Immature natural killer cell (primary cell): Measurements from ENCODE around the gene MCOLN2. TPM values are rescaled to one million over a fixed set of nuclear protein-coding genes. Genes with fewer than 3 reads are reported as not detected.
"Not testable (repeated sequence)": the region's sequence is repeated elsewhere in the genome, so short reads cannot be mapped to it uniquely, and the experiment has no call there.

ENCODE experiments used
- DNase-seq, 3 donors: peaks; one replicate each; pipeline ENCODE4 v3.0.0; 2022; ENCODE audit warnings: mixed read lengths in 1 of 3
- H3K27ac Mint-ChIP-seq, 6 donors: one replicate each; pipeline ENCODE4 v1.8.0; 2020; ENCODE audit warnings: mixed read lengths in 6 of 6, mild to moderate bottlenecking in 5 of 6, inconsistent platforms in 4 of 6, moderate library complexity in 3 of 6
- H3K27me3 Mint-ChIP-seq, 3 donors: one replicate each; pipeline ENCODE4 v1.8.0; 2020 to 2021; ENCODE audit warnings: low read depth in 3 of 3, mild to moderate bottlenecking in 3 of 3, mixed read lengths in 3 of 3, moderate library complexity in 3 of 3, inconsistent platforms in 1 of 3
- H3K36me3 Mint-ChIP-seq, 3 donors: one replicate each; pipeline ENCODE4 v1.8.0; 2020; ENCODE audit warnings: mixed read lengths in 3 of 3, inconsistent platforms in 2 of 3, mild to moderate bottlenecking in 2 of 3
- H3K4me1 Mint-ChIP-seq, 2 donors: one replicate each; pipeline ENCODE4 v1.8.0; 2020; ENCODE audit warnings: inconsistent platforms in 2 of 2, mild to moderate bottlenecking in 2 of 2, mixed read lengths in 2 of 2, moderate library complexity in 1 of 2
- H3K4me3 Mint-ChIP-seq, 5 donors: one replicate each; pipeline ENCODE4 v1.8.0; 2020; ENCODE audit warnings: mild to moderate bottlenecking in 5 of 5, mixed read lengths in 5 of 5, inconsistent platforms in 3 of 5, moderate library complexity in 3 of 5
- H3K9me3 Mint-ChIP-seq, 6 donors: one replicate each; pipeline ENCODE4 v1.8.0; 2020; ENCODE audit warnings: mild to moderate bottlenecking in 6 of 6, mixed read lengths in 6 of 6, inconsistent platforms in 4 of 6, moderate library complexity in 3 of 6
- polyA plus RNA-seq, 3 donors: library from polyadenylated mRNA; unstranded; fragments of 300-500 nt; fragmentation: Illumina TruSeq; gene quantifications; one replicate each; pipeline ENCODE4 v1.2.3, GENCODE V29; 2021

The MCOLN2 gene
- polyA plus RNA-seq, 3 donors from 2014 or later = 1.4 to 3.8 (median 2.1) TPM

- Mint-ChIP-seq H3K27ac (peak overlapping the region in 2 of 6 donors; percentile 61 to 66), H3K27me3 (peaks cover 17 to 23% (median 17%) of the 10 kb centered on the region in 3 donors), H3K36me3 (no peaks in the 10 kb centered on the region), H3K4me1 (peaks cover 12 to 23% of the 10 kb centered on the region in 2 donors), H3K9me3 (peaks cover 0 to 4% (median 1%) of the 10 kb centered on the region in 6 donors), H3K4me3 (peak overlapping the region; percentile 15 to 77 (median 68))
- peak in 1 of 3 donors; percentile 36 for DNase-seq
Measured at GRCh38 chr1:84998642-84999280, 1.8 kb upstream of the MCOLN2 start.

GRCh38 chr1:84997667-84998600, 1.0 kb upstream of the MCOLN2 start:
- Mint-ChIP-seq H3K27ac (peak overlapping the region in 1 of 6 donors; percentile 38), H3K36me3 (no peaks in the 10 kb centered on the region), H3K4me1 (peaks cover 12 to 23% of the 10 kb centered on the region in 2 donors), H3K27me3 (peaks cover 10 to 17% (median 15%) of the 10 kb centered on the region in 3 donors), H3K4me3 (peak overlapping the region; percentile 74 to 86 (median 82)), H3K9me3 (peaks cover 0 to 3% (median 0%) of the 10 kb centered on the region in 6 donors)
- DNase-seq = no peak

- peaks cover 7 to 16% (median 11%) of the 10 kb centered on the region in 3 donors for H3K27me3 Mint-ChIP-seq
- H3K4me1 Mint-ChIP-seq = peaks cover 12 to 23% of the 10 kb centered on the region in 2 donors
- no peaks in the 10 kb centered on the region for H3K36me3 Mint-ChIP-seq
- peak overlapping the region; percentile 33 to 87 (median 61) for H3K4me3 Mint-ChIP-seq
- H3K9me3 Mint-ChIP-seq = no peaks in the 10 kb centered on the region
- H3K27ac Mint-ChIP-seq = peak overlapping the region in 4 of 6 donors; percentile 14 to 74 (median 56)
- DNase-seq = no peak
Measured at GRCh38 chr1:84995484-84996334, 1.2 kb downstream of the MCOLN2 start.

DNA sequence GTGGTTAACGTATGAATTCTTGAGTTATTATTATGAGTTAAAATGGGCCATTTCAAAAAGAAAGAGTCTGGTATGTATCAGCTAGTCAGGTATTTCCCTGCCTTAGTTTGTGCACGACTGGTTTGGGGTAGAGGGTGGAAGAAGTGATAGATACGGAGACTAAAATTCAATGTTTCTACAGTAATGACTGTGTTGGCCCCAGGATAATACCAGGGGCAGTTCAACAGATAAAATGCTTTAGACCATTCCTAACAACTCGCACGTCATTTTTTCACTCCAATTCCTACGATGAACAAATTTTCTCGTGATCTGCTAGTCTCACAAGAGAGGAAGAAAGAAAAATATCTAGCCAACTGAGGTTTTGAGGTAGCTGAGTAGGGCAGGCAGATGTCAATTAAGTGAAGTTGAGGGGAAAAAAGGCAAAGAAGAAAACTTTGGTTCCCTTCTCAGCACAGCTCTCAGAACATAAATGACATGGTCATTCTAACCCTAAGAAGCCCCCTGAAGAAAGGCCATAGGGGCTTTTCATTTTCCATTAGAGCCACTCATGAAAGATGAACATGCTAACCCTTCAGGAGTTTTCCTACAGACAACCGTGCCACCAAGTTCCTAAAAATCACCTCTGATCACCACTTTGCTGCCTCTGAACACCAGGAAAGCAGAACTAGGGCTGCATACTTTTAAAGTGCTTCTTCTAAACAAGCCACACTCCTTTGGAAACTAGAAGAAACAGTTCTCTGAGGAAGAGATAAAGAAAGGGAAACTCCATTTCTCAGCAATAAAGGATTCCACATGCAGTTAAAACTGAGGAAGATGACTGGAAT, 5.6 kb downstream of the MCOLN2 start:
- H3K4me3 Mint-ChIP-seq = no peak overlapping the region
- peak overlapping the region in 1 of 6 donors; percentile 14 for H3K27ac Mint-ChIP-seq
- peaks cover 4 to 14% of the 10 kb centered on the region in 2 donors for H3K4me1 Mint-ChIP-seq

DNA sequence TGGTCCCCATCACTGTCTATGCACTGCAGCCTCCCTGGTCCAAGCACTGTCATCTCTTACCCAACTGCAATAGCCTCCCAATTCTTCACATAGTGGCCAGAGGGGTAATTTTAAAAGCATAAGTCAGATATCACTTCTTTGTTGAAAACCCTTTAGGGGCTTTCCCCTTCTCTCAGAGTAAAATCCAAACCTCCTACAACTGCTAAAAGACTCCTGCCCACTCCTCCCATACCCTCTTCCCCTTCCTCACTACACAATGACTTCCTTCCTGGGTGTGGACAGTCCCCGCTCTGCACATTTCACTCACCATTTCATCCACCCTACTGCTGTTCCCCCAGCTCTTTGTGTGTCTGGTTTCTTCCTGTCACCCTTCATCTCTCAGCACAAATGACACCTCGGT, 8.3 kb downstream of the MCOLN2 start:
- Mint-ChIP-seq H3K27ac (peak overlapping the region in 2 of 6 donors; percentile 65 to 76), H3K4me3 (no peak overlapping the region), H3K27me3 (peaks cover 0 to 4% (median 2%) of the 10 kb centered on the region in 3 donors), H3K36me3 (no peaks in the 10 kb centered on the region), H3K4me1 (peaks cover 4 to 9% of the 10 kb centered on the region in 2 donors), H3K9me3 (no peaks in the 10 kb centered on the region)
- DNase-seq = no peak

More for the DNA sequence above, 5.6 kb downstream of the MCOLN2 start:
- no peak for DNase-seq
- H3K27me3 Mint-ChIP-seq = peaks cover 0 to 2% (median 0%) of the 10 kb centered on the region in 3 donors
- no peaks in the 10 kb centered on the region for H3K36me3 Mint-ChIP-seq
- H3K9me3 Mint-ChIP-seq = no peaks in the 10 kb centered on the region

- DNase-seq, H3K27ac Mint-ChIP-seq, H3K4me3 Mint-ChIP-seq, H3K36me3 Mint-ChIP-seq, H3K4me1 Mint-ChIP-seq, H3K27me3 Mint-ChIP-seq, H3K9me3 Mint-ChIP-seq: not testable (repeated sequence)
Measured at GRCh38 chr1:84986561-84986960, 10.4 kb downstream of the MCOLN2 start.

DNA sequence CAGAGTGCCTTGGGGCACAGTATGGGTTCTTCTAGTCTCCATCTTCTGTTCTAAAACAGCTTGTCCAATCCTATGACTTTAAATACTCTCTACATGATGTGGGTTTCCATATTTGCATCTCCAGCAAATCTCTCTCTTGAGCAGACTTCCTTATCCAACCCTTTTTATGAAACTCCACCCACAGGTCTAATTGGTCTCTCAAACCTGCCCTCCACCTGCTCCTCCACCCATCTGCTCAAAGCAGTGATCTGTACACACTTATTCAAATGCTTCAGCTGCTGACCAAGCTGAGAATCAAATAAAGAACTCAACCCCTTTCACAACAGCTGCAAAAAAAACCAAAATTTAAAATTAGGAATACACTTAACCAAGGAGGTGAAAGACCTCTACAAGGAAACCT, 11.5 kb downstream of the MCOLN2 start:
- Mint-ChIP-seq H3K27me3 (peaks cover 0 to 6% (median 2%) of the 10 kb centered on the region in 3 donors), H3K9me3 (no peaks in the 10 kb centered on the region), H3K4me1 (peaks cover 4 to 9% of the 10 kb centered on the region in 2 donors), H3K27ac (no peak overlapping the region), H3K4me3 (no peak overlapping the region), H3K36me3 (no peaks in the 10 kb centered on the region)
- no peak for DNase-seq

DNA sequence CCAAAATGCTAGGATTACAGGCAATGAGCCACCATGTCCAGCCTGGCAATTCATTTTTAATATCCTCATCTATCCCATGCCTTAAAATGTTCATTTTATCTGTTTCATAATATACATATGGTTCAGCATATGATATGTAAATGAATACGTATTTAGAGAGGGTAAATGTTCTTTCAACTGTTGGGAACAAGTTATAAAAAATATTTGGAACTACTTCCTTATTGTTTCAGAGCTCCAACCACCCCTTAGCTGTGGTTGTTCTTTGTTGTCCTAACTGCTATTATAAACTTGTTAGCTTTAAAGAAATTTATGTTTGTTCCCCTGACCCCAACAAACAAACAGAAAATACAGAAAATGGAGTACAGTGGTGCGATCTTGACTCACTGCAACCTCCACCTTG, 14.5 kb downstream of the MCOLN2 start:
- no peaks in the 10 kb centered on the region for H3K4me1 Mint-ChIP-seq
- no peak overlapping the region for H3K4me3 Mint-ChIP-seq
- no peak overlapping the region for H3K27ac Mint-ChIP-seq
- DNase-seq = no peak
- no peaks in the 10 kb centered on the region for H3K36me3 Mint-ChIP-seq
- peaks cover 2 to 7% (median 6%) of the 10 kb centered on the region in 3 donors for H3K27me3 Mint-ChIP-seq
- H3K9me3 Mint-ChIP-seq = no peaks in the 10 kb centered on the region

- Mint-ChIP-seq H3K4me1 (peaks cover 0 to 10% of the 10 kb centered on the region in 2 donors), H3K27me3 (peaks cover 0 to 6% (median 0%) of the 10 kb centered on the region in 3 donors), H3K36me3 (peaks cover 0 to 5% (median 2%) of the 10 kb centered on the region in 3 donors), H3K9me3 (peaks cover 0 to 1% (median 0%) of the 10 kb centered on the region in 6 donors), H3K27ac (peak overlapping the region in 2 of 6 donors; percentile 21 to 44), H3K4me3 (no peak overlapping the region)
- DNase-seq = no peak
Measured at GRCh38 chr1:84975035-84975434, 21.9 kb downstream of the MCOLN2 start.

DNA sequence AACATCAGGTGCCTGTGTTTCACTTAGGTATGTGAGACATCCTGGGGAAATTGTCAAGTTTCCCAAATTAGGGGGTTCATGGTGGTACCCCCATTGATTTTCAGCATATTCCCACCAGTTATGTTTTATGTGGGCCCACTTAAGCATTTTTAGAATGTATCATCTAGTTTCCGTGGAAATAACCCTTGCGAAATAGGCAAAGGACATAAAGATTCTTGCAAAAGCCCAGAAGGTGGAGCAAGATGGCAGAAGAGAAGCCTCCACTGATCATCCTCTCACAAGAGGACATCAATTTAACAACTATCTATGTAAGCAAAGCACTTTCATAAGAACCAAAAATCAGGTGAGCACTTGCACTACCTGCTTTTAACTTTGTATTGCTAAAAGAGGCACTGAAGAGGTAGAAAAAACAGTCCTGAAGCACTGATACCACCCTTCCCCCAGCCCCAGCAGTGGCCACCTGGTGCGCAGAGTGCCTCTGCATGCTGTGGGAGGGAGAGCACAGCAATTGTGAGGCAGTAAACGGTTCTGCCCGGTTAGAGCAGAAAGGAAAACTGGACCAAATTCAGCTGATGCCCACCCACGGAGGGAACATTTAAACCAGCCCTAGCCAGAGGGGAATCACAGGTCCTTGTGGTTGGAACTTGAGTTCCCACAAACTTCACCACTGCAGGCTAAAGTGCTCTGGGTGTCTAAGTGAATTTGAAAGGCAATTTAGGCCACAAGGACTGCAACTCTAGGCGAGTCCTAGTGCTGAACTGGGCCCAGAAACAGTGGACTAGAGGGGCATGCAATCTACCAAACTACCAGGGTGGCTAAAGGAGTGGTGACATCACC, 23.2 kb downstream of the MCOLN2 start:
- Mint-ChIP-seq H3K4me1 (peaks cover 0 to 10% of the 10 kb centered on the region in 2 donors), H3K27me3 (peaks cover 0 to 2% (median 0%) of the 10 kb centered on the region in 3 donors), H3K36me3 (peaks cover 0 to 5% (median 2%) of the 10 kb centered on the region in 3 donors), H3K27ac (peak overlapping the region in 2 of 6 donors; percentile 12 to 26), H3K4me3 (no peak overlapping the region), H3K9me3 (peaks cover 0 to 1% (median 0%) of the 10 kb centered on the region in 6 donors)
- DNase-seq = no peak

GRCh38 chr1:84972377-84972987, 24.4 kb downstream of the MCOLN2 start:
- peaks cover 0 to 2% (median 0%) of the 10 kb centered on the region in 3 donors for H3K27me3 Mint-ChIP-seq
- H3K36me3 Mint-ChIP-seq = peaks cover 0 to 5% (median 2%) of the 10 kb centered on the region in 3 donors
- DNase-seq = no peak
- H3K9me3 Mint-ChIP-seq = peaks cover 0 to 1% (median 0%) of the 10 kb centered on the region in 6 donors
- peaks cover 0 to 10% of the 10 kb centered on the region in 2 donors for H3K4me1 Mint-ChIP-seq
- H3K27ac Mint-ChIP-seq = peak overlapping the region in 3 of 6 donors; percentile 21 to 71 (median 65)
- H3K4me3 Mint-ChIP-seq = peak overlapping the region in 1 of 5 donors; percentile 67
